Body of pancreas (tissue), 4 donors: ENCODE data around the gene PLET1. TPM values are rescaled to one million over a fixed set of nuclear protein-coding genes. Genes with fewer than 3 reads are reported as not detected.

Source experiments
- ATAC-seq: fragments of 150-250 bp; one replicate; pipeline ENCODE4 v1.9.1; 2016
- DNase-seq, 4 donors: peaks; one replicate each; pipeline ENCODE4 v3.0.0-alpha.2; 2019
- H3K27ac ChIP-seq, 4 donors: fragments of 200-600 bp; sonication (generic); 1 replicate in 3 of 4; 2 replicates in 1 of 4; pipeline versions ENCODE4 v1.5.1 to v1.6.1; 2016 to 2019; ENCODE audit warnings: mild to moderate bottlenecking in 1 of 4, mixed read lengths in 1 of 4, moderate library complexity in 1 of 4
- H3K27me3 ChIP-seq, 2 donors: fragments of 200-600 bp; sonication (generic); one replicate each; pipeline ENCODE4 v1.6.0; 2016; ENCODE audit warnings: mild to moderate bottlenecking in 1 of 2
- H3K36me3 ChIP-seq, 2 donors: fragments of 200-600 bp; sonication (generic); replicated peaks in 1 of 2; 2 replicates each; pipeline ENCODE4 v1.5.1; 2016; ENCODE audit warnings: low read depth in 2 of 2; ENCODE audit not compliant: insufficient read depth in 1 of 2
- H3K4me1 ChIP-seq: fragments of 200-600 bp; sonication (generic); one replicate; pipeline ENCODE4 v1.6.0; 2016
- H3K4me3 ChIP-seq, 2 donors: fragments of 200-600 bp; sonication (generic); 1 replicate in 1 of 2; 2 replicates in 1 of 2; pipeline ENCODE4 v1.5.1; 2016 to 2019
- H3K9me3 ChIP-seq, 3 donors: fragments of 200-600 bp; sonication (generic); 1 replicate in 2 of 3; 2 replicates in 1 of 3; pipeline ENCODE4 v1.5.1; 2016
- POLR2A ChIP-seq, 3 donors: fragments of 450-650 bp; IDR thresholded peaks; one replicate each; pipeline ENCODE4 v1.6.1; 2016; ENCODE audit warnings: antibody characterized with exemption in 3 of 3, mild to moderate bottlenecking in 2 of 3
- WGBS, 2 donors: methylation state at CpG; one replicate each; pipeline ENCODE4 v1.1.5; 2017; 5-methylcytosine and 5-hydroxymethylcytosine counted together
- intact Hi-C: fragments of 100-400 bp; cut with DNase I; formaldehyde crosslinking; loops from one replicate; pipeline ENCODE4 v1.15.1; 2023
- total RNA-seq, 2 donors: library from RNA; depleted of rRNA; stranded (reverse); fragments of >200 nt; gene quantifications; one replicate each; pipeline ENCODE4 v1.1.0, GENCODE V29; 2016
- TF ChIP-seq, protein P1 (sequence below), 7 experiments: fragments of 450-650 bp in 4 of 7; fragments of 200-600 bp in 3 of 7; sonication (generic) in 3 of 7; IDR thresholded peaks; one replicate each; pipeline ENCODE4 v1.5.1; 2016 to 2019; ENCODE audit warnings: antibody characterized with exemption in 7 of 7

Gene PLET1
- total RNA-seq, 2 donors from 2014 or later: not detected

DNA sequence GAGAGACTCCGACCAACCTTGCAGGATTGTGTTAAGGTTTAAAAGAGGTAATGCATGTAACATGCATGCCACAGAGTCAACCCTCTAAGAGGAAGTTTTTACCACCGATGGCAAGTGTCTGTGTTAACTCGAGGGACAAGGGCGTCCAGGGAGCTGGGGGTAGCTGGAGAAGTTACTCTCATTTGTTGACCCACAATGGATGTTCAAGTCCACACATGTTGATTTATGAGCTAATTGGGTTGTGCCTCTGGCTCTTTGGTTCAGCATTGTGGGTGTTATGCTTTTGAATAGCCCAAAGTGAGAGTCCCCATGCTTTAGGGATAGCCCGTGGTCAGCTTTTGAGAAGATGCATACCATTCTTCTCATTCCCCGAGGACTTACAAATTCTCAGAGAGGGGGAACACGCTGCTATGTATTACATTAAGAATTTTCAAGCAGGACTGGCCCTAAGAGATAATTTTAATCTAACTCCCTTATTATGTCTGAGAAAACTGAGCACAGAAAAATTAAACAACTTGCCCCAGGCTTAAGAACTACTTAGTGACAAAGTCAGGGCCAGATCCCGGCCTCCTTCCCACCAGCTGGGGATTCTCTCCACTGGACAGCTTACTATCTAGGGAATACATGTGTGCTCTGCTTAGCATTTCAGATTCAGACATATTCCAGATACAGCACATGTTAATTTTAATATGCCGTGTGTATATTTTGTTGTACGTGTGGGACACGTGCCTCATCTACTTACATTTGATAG, 5.2 kb upstream of the PLET1 start:
- ATAC-seq: peak; percentile 38
- H3K4me3 ChIP-seq: no peak overlapping the region
- 66 to 70% methylated on average over 11 of the region's 11 CpGs for WGBS, 2 donors
- no peaks in the 10 kb centered on the region for H3K36me3 ChIP-seq
- intact Hi-C loops: no loop called here
- H3K9me3 ChIP-seq: no peaks in the 10 kb centered on the region
- DNase-seq: no peak
- H3K27me3 ChIP-seq: no peaks in the 10 kb centered on the region
- H3K4me1 ChIP-seq: peaks cover 2% of the 10 kb centered on the region
- TF ChIP-seq POLR2A (IDR thresholded peaks at IDR 0.05): no peak
- TF ChIP-seq, protein P1, sequence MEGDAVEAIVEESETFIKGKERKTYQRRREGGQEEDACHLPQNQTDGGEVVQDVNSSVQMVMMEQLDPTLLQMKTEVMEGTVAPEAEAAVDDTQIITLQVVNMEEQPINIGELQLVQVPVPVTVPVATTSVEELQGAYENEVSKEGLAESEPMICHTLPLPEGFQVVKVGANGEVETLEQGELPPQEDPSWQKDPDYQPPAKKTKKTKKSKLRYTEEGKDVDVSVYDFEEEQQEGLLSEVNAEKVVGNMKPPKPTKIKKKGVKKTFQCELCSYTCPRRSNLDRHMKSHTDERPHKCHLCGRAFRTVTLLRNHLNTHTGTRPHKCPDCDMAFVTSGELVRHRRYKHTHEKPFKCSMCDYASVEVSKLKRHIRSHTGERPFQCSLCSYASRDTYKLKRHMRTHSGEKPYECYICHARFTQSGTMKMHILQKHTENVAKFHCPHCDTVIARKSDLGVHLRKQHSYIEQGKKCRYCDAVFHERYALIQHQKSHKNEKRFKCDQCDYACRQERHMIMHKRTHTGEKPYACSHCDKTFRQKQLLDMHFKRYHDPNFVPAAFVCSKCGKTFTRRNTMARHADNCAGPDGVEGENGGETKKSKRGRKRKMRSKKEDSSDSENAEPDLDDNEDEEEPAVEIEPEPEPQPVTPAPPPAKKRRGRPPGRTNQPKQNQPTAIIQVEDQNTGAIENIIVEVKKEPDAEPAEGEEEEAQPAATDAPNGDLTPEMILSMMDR (IDR thresholded peaks at IDR 0.05): no peak
- H3K27ac ChIP-seq: no peak overlapping the region

DNA sequence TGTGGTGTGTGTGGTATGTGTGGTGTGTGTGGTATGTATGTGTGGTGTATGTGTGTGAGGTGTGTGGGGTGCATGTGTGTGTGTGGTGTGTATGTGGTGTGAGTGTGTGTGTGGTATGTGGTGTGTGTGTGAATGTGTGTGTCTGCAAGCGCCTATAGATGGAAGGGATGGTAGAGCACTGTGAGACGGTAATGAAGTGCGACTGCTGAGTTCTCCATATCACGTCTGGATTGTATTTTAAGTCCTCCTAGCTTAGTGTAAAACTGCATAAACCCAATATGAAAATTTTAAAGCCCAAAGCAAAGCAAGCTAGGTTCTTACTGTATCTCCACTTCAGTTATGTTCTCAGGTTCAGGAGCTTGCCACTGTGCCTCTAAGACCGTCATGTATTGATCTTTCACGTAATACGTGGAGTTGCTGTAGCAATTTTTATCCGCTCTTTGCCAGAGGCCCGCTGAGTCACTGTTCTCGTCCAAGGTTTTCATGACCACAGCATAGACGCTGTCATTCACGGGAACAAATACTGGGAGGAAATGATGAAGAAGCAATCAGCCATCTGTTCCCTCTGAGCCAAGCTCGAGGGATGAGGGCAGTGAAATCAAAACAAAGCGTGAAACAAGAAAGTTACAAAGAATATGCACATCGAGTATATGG, 5.5 kb downstream of the PLET1 start:
- H3K4me3 ChIP-seq: no peak overlapping the region
- intact Hi-C loops: no loop called here
- no peaks in the 10 kb centered on the region for H3K4me1 ChIP-seq
- ATAC-seq (peak; percentile 42), DNase-seq (peak in 3 of 4 donors; percentile 20 to 44 (median 23))
- no peaks in the 10 kb centered on the region for H3K36me3 ChIP-seq
- H3K9me3 ChIP-seq: no peaks in the 10 kb centered on the region
- WGBS, 2 donors: 44 to 56% methylated on average over 15 of the region's 15 CpGs
- no peak overlapping the region for H3K27ac ChIP-seq
- H3K27me3 ChIP-seq: no peaks in the 10 kb centered on the region
- TF ChIP-seq, protein P1 (IDR thresholded peaks at IDR 0.05): no peak
- no peak for TF ChIP-seq POLR2A (IDR thresholded peaks at IDR 0.05)

DNA sequence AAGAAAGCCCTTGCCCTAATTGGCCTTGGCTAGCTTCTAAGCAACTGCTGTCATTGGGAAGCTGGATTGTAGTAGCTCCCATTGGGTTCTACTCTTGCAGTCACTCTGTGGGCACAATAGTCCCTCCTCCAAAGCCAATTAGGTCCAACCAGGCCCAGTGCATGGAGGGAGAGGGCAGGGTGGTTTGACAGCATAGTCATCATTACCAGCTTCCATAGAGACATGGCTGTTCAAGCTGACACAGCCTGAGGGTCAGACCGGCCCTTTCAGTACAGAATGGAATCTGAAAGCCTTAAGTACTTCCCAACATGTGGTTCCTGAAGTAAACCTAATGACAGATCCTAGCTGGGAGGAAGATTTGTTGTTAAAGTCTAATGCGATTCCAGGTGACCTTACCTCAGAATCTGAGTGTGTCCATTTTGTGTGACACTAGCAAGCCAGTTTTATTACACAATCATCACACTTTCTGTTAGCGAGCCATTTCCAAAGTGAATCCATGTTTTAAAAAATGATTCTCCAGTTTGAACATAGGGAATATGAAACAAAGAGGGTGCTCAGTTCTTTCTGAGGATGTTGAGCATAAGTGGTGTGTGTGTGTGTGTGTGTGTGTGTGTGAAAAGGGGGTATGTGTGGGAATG, 6.9 kb downstream of the PLET1 start:
- Histone ChIP-seq H3K4me1 (no peaks in the 10 kb centered on the region), H3K9me3 (no peaks in the 10 kb centered on the region), H3K27ac (no peak overlapping the region), H3K36me3 (no peaks in the 10 kb centered on the region), H3K4me3 (no peak overlapping the region), H3K27me3 (no peaks in the 10 kb centered on the region)
- no peak for DNase-seq
- intact Hi-C loops: no loop called here
- WGBS, 2 donors: 90 to 95% methylated on average over 3 of the region's 3 CpGs
- ATAC-seq: no peak
- TF ChIP-seq, protein P1 (IDR thresholded peaks at IDR 0.05): no peak
- TF ChIP-seq POLR2A (IDR thresholded peaks at IDR 0.05): no peak

DNA sequence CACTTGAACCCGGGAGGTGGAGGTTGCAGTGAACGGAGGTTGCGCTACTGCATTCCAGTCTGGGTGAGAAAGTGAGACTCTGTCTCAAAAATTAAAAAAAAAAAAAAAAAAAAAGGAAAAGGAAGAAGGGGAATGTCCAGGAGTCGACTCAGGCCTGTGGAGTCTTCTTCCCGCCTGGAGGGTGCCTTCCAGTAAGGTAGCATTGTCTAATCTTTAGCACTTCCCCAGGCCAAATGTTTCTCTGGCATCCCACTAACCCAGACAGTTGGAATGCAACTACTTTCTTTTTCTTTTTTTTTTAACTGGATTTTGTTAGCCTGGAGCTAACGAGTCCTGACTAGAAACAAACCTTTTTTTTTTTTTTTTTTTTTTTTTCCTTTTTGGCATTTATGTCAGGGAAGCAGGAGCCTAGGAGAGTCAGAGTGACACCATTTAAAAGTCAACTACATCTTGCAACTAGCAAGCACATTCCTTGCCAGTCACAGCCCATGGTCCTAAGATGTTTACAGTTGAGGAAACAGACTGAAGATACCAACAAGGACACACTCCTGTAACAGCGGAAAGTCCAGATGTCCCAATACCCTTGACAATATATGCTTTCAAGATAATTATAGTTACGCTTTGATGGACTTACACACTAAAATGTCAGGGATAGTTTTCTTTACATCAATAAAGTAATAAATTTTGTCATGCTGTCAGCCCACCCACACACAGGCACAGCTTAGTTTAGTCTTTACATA, 10.6 kb downstream of the PLET1 start:
- Histone ChIP-seq H3K9me3 (no peaks in the 10 kb centered on the region), H3K27me3 (no peaks in the 10 kb centered on the region), H3K4me1 (no peaks in the 10 kb centered on the region), H3K4me3 (no peak overlapping the region), H3K36me3 (no peaks in the 10 kb centered on the region), H3K27ac (no peak overlapping the region)
- DNase-seq (no peak), ATAC-seq (no peak)
- TF ChIP-seq, protein P1 (IDR thresholded peaks at IDR 0.05): no peak
- TF ChIP-seq POLR2A (IDR thresholded peaks at IDR 0.05): no peak
- intact Hi-C loops: no loop called here
- WGBS, 2 donors: 82 to 93% methylated on average over 7 to 8 of the region's 8 CpGs
